Neural cell (in vitro differentiated cells): ENCODE results near the gene SKP1. TPM values are rescaled to one million over a fixed set of nuclear protein-coding genes. Genes with fewer than 3 reads are reported as not detected.

Experiments
- H2AFZ ChIP-seq: fragments of 200-600, 300-800 bp; sonication (generic), shearing (Covaris generic); 2 replicates; pipeline ENCODE4 v1.6.0; 2014; ENCODE audit warnings: low read depth, mild to moderate bottlenecking, antibody characterized with exemption, low read length, moderate library complexity
- H3F3A ChIP-seq: fragments of 200-600 bp; shearing (Covaris generic); 2 replicates; pipeline ENCODE4 v1.6.1; 2016; ENCODE audit warnings: mild to moderate bottlenecking, moderate library complexity, mixed read lengths, antibody characterized with exemption, low read length; ENCODE audit not compliant: insufficient read depth, poor library complexity, severe bottlenecking
- H3K27ac ChIP-seq: fragments of 200-600, 300-800 bp; sonication (generic), shearing (Covaris generic); 2 replicates; pipeline ENCODE4 v1.5.1; 2014; ENCODE audit warnings: mild to moderate bottlenecking, low read length, moderate library complexity
- H3K27me3 ChIP-seq: fragments of 300-800, 200-600 bp; sonication (generic), shearing (Covaris generic); 2 replicates; pipeline ENCODE4 v1.6.0; 2014; ENCODE audit warnings: mild to moderate bottlenecking, low read depth, low read length, moderate library complexity; ENCODE audit not compliant: insufficient read depth
- H3K36me3 ChIP-seq: fragments of 300-800, 200-600 bp; sonication (generic), shearing (Covaris generic); 2 replicates; pipeline ENCODE4 v1.5.1; 2014; ENCODE audit warnings: mild to moderate bottlenecking, antibody characterized with exemption, low read length, moderate library complexity; ENCODE audit not compliant: insufficient read depth
- H3K4me2 ChIP-seq: fragments of 300-800, 200-600 bp; sonication (generic), shearing (Covaris generic); 2 replicates; pipeline ENCODE4 v1.6.0; 2014; ENCODE audit warnings: mild to moderate bottlenecking, low read length
- H3K4me3 ChIP-seq: fragments of 300-800, 200-600 bp; sonication (generic), shearing (Covaris generic); 2 replicates; pipeline ENCODE4 v1.5.1; 2014; ENCODE audit warnings: mild to moderate bottlenecking, low read length, moderate library complexity
- H3K79me2 ChIP-seq: fragments of 200-600 bp; shearing (Covaris generic); replicated peaks from 2 replicates; pipeline ENCODE4 v1.6.0; 2014; ENCODE audit warnings: mild to moderate bottlenecking, low read length, moderate library complexity; ENCODE audit not compliant: insufficient read depth
- H3K9ac ChIP-seq: fragments of 300-800, 200-600 bp; sonication (generic), shearing (Covaris generic); 2 replicates; pipeline ENCODE4 v1.6.1; 2016; ENCODE audit warnings: mild to moderate bottlenecking, low read length, mixed read lengths
- H3K9me2 ChIP-seq: fragments of 200-600 bp; shearing (Covaris generic); 2 replicates; pipeline ENCODE4 v1.6.1; 2016; ENCODE audit warnings: mild to moderate bottlenecking, low read length, mixed read lengths; ENCODE audit not compliant: insufficient read depth
- H3K9me3 ChIP-seq: fragments of 200-600, 300-800 bp; sonication (generic), shearing (Covaris generic); 2 replicates; pipeline ENCODE4 v1.6.1; 2016; ENCODE audit warnings: mild to moderate bottlenecking, mixed run types, low read length, moderate library complexity, mixed read lengths
- H4K20me1 ChIP-seq: fragments of 200-600 bp; shearing (Covaris generic); 2 replicates; pipeline ENCODE4 v1.6.1; 2016; ENCODE audit warnings: mild to moderate bottlenecking, mixed run types; ENCODE audit not compliant: insufficient read depth
- CTCF ChIP-seq: fragments of 450-650 bp; IDR thresholded peaks from 2 replicates; pipeline ENCODE4 v1.5.1; 2014; ENCODE audit warnings: antibody characterized with exemption, mild to moderate bottlenecking, moderate library complexity; ENCODE audit not compliant: poor library complexity, severe bottlenecking
- EP300 ChIP-seq: fragments of 450-650 bp; conservative IDR thresholded peaks from 2 replicates; pipeline ENCODE4 v1.6.1; 2014; ENCODE audit warnings: antibody characterized with exemption, mild to moderate bottlenecking, moderate library complexity; ENCODE audit not compliant: poor library complexity, severe bottlenecking
- EZH2 ChIP-seq: fragments of 200-600, 300-800 bp; shearing (Covaris generic), sonication (generic); IDR thresholded peaks from 2 replicates; pipeline ENCODE4 v1.6.1; 2014; ENCODE audit warnings: antibody characterized with exemption, low read length, borderline replicate concordance, mild to moderate bottlenecking; ENCODE audit not compliant: insufficient read depth, poor library complexity, severe bottlenecking
- MXI1 ChIP-seq: fragments of 450-650 bp; conservative IDR thresholded peaks from 2 replicates; pipeline ENCODE4 v1.6.1; 2014; ENCODE audit warnings: antibody characterized with exemption, mild to moderate bottlenecking; ENCODE audit not compliant: poor library complexity, severe bottlenecking
- POLR2AphosphoS5 ChIP-seq: IDR thresholded peaks from 2 replicates; pipeline ENCODE4 v1.6.1; 2012
- RAD21 ChIP-seq: fragments of 450-650 bp; conservative IDR thresholded peaks from 2 replicates; pipeline ENCODE4 v1.6.1; 2014; ENCODE audit warnings: antibody characterized with exemption, mild to moderate bottlenecking, moderate library complexity
- REST ChIP-seq: IDR thresholded peaks from 2 replicates; pipeline ENCODE4 v1.6.1; 2012; ENCODE audit warnings: borderline replicate concordance
- SMC3 ChIP-seq: fragments of 450-650 bp; conservative IDR thresholded peaks from 2 replicates; pipeline ENCODE4 v1.6.1; 2014; ENCODE audit warnings: antibody characterized with exemption, mild to moderate bottlenecking, moderate library complexity; ENCODE audit not compliant: poor library complexity
- TAF1 ChIP-seq: IDR thresholded peaks from 2 replicates; pipeline ENCODE4 v1.6.1; 2012; ENCODE audit warnings: low read depth
- polyA plus RNA-seq: library from polyadenylated mRNA; depleted of rRNA; stranded (reverse); fragments of >200 nt; gene quantifications from 2 replicates; pipeline ENCODE4 v1.2.3, GENCODE V29; 2014

SKP1 gene
- polyA plus RNA-seq, 1 donor from 2014 or later: 1,492 TPM

GRCh38 chr5:134141331-134142050 lies 35.3 kb downstream of the SKP1 start:
- no peaks in the 10 kb centered on the region for H3K79me2 ChIP-seq

GRCh38 chr5:134140530-134141201 lies 36.1 kb downstream of the SKP1 start:
- Histone ChIP-seq H3K27ac (no peak overlapping the region), H3K79me2 (no peaks in the 10 kb centered on the region), H3K9me3 (no peaks in the 10 kb centered on the region), H4K20me1 (no peaks in the 10 kb centered on the region), H2AFZ (no peak overlapping the region), H3K4me3 (no peak overlapping the region), H3K36me3 (no peaks in the 10 kb centered on the region), H3K27me3 (no peaks in the 10 kb centered on the region), H3K9ac (no peak overlapping the region), H3K9me2 (no peaks in the 10 kb centered on the region), H3K4me2 (no peak overlapping the region), H3F3A (no peaks in the 10 kb centered on the region)
- no peak for TF ChIP-seq POLR2AphosphoS5
- TF ChIP-seq REST: no peak
- TF ChIP-seq MXI1: no peak
- TF ChIP-seq SMC3: peak; percentile 72
- TF ChIP-seq RAD21: peak; percentile 56
- no peak for TF ChIP-seq TAF1
- no peak for TF ChIP-seq EZH2
- peak; percentile 69 for TF ChIP-seq CTCF
- no peak for TF ChIP-seq EP300

More at GRCh38 chr5:134141331-134142050, 35.3 kb downstream of the SKP1 start:
- H3K27me3 ChIP-seq: no peaks in the 10 kb centered on the region
- no peak overlapping the region for H3K9ac ChIP-seq
- no peak overlapping the region for H3K27ac ChIP-seq
- H3K9me3 ChIP-seq: no peaks in the 10 kb centered on the region
- no peaks in the 10 kb centered on the region for H4K20me1 ChIP-seq
- H3K4me2 ChIP-seq: no peak overlapping the region
- H3K36me3 ChIP-seq: no peaks in the 10 kb centered on the region
- H3K4me3 ChIP-seq: no peak overlapping the region
- H2AFZ ChIP-seq: no peak overlapping the region
- H3F3A ChIP-seq: no peaks in the 10 kb centered on the region
- H3K9me2 ChIP-seq: no peaks in the 10 kb centered on the region
- TF ChIP-seq REST (no peak), TAF1 (no peak), EZH2 (no peak), SMC3 (no peak)
